Measurements from ENCODE around the gene CHCT1. TPM values are rescaled to one million over a fixed set of nuclear protein-coding genes. Genes with fewer than 3 reads are reported as not detected.

Gene CHCT1
- total and polyA plus RNA-seq, 2 donors (not counting 3 experiments of a cell fraction or from before 2014, with no cell fraction given), result not detected

GRCh38 chr17:60436676-60437075 lies 14.4 kb downstream of the CHCT1 start:
- no TSS peak for BruUV-seq (replicated peaks)
- H3K4me1 ChIP-seq (ENCODE audit: control insufficient read depth, extremely low read depth, insufficient read depth, low read length), result peaks cover 2% of the 10 kb centered on the region
- H4K20me1 ChIP-seq (replicated peaks; ENCODE audit: control insufficient read depth, extremely low read depth, insufficient read depth, low read length), result no peaks in the 10 kb centered on the region
- no peak overlapping the region for H3K4me3 ChIP-seq (replicated peaks in 1 of 3; ENCODE audit: insufficient read depth in 1 of 3, low read depth in 1 of 3, low read length in 3 of 3)
- dilution Hi-C loops (cut with MboI; ENCODE audit: extremely low pct_ligation_motif_present, low sequenced_read_pairs), result no loop called here
- no peak overlapping the region for H3K4me2 ChIP-seq (ENCODE audit: insufficient read depth, low read length)
- H3K79me2 ChIP-seq (ENCODE audit: control insufficient read depth, insufficient read depth, low read length), result no peaks in the 10 kb centered on the region
- POLR2A ChIA-PET, result no interaction called here
- no peaks in the 10 kb centered on the region for H3K27me3 ChIP-seq (ENCODE audit: control insufficient read depth in 2 of 2, insufficient read depth in 2 of 2, low read length in 2 of 2)
- no peaks in the 10 kb centered on the region for H3K36me3 ChIP-seq (ENCODE audit: control insufficient read depth in 2 of 2, extremely low read depth in 1 of 2, insufficient read depth in 2 of 2, low read length in 2 of 2)
- H3K27ac ChIP-seq (ENCODE audit: insufficient read depth, low read depth, low read length), result no peak overlapping the region
- no peak overlapping the region for H3K9ac ChIP-seq (replicated peaks; ENCODE audit: extremely low read depth, insufficient read depth, low read length)
- H3K9me3 ChIP-seq (replicated peaks; ENCODE audit: control insufficient read depth, insufficient read depth, low read length), result no peaks in the 10 kb centered on the region
- intact Hi-C loops (cut with micrococcal nuclease), result loop anchor here (1.0 to 10.0 kb wide), 4 partner anchors 15 to 332 kb away; no protein-coding TSS in a partner anchor
- CTCF ChIA-PET, result interaction anchor here (1.0 to 2.9 kb wide), 2 partner anchors 205 to 293 kb away, joined by 3 to 7 read pairs; no protein-coding TSS in a partner anchor
- H2AFZ ChIP-seq (ENCODE audit: low read depth, low read length), result no peak overlapping the region
- FAIRE-seq (no peak), DNase-seq (ENCODE audit: low read depth, low spot score) (no peak)
- no peaks in the 10 kb centered on the region for H3K9me1 ChIP-seq (replicated peaks; ENCODE audit: control insufficient read depth, extremely low read depth, insufficient read depth, low read length)
- TF ChIP-seq POLR2A (IDR thresholded peaks at IDR 0.05; ENCODE audit: low read depth, low read length), result no peak
- TF ChIP-seq CTCF (IDR thresholded peaks at IDR 0.05; ENCODE audit: extremely low read depth in 1 of 2, insufficient read depth in 1 of 2, low read depth in 1 of 2, low read length in 2 of 2), result no peak
- no peak for TF ChIP-seq MAX (IDR thresholded peaks at IDR 0.05; ENCODE audit: insufficient read depth, insufficient read length)
- no peak for TF ChIP-seq MYC (IDR thresholded peaks at IDR 0.05; ENCODE audit: low read depth, low read length)
- TF ChIP-seq JUN (IDR thresholded peaks at IDR 0.05; ENCODE audit: borderline replicate concordance, insufficient read depth, insufficient read length, low read depth), result no peak
- TF ChIP-seq EZH2 (IDR thresholded peaks at IDR 0.05; ENCODE audit: borderline replicate concordance, low read depth, low read length, severe bottlenecking), result no peak
- TF ChIP-seq GATA2 (IDR thresholded peaks at IDR 0.05; ENCODE audit: insufficient read depth, insufficient read length, low read depth, low read length), result no peak
- no peak for TF ChIP-seq FOS (IDR thresholded peaks at IDR 0.05; ENCODE audit: borderline replicate concordance, insufficient read depth, low read length)
- no peak for TF ChIP-seq POLR2AphosphoS5 (IDR thresholded peaks at IDR 0.05; ENCODE audit: insufficient read depth, low read depth, low read length)
